SK-N-SH treated with all-trans-retinoic acid at 6 μM for 48 hours (cell line): ENCODE results near the gene PHKG2.
A peak's percentile ranks its signal among the peaks of the same experiment; 100 is the strongest.
"Not testable (repeated sequence)": the region's sequence is repeated elsewhere in the genome, so short reads cannot be mapped to it uniquely, and the experiment has no call there.

Experiments used
- ATAC-seq: fragments of 200-7000 bp; cut with Tn5 transposase; 3 replicates; pipeline ENCODE4 v1.9.1; 2020; ENCODE audit warnings: mild to moderate bottlenecking, moderate library complexity
- ARNTL ChIP-seq: fragments of 450-650 bp; formaldehyde crosslinking; IDR thresholded peaks from 2 replicates; pipeline ENCODE4 v1.5.0; 2020; ENCODE audit warnings: low read depth, mild to moderate bottlenecking, moderate library complexity, borderline replicate concordance
- CREB5 ChIP-seq: fragments of 250-450 bp; sonication (Bioruptor Pico); IDR thresholded peaks from 2 replicates; pipeline ENCODE4 v1.5.1; 2020; ENCODE audit warnings: low read depth, mild to moderate bottlenecking, moderate library complexity
- CSDC2 ChIP-seq: fragments of 250-450 bp; sonication (Bioruptor Pico); IDR thresholded peaks from 2 replicates; pipeline ENCODE4 v1.5.0; 2020; ENCODE audit warnings: mild to moderate bottlenecking, moderate library complexity
- CSRNP3 ChIP-seq: fragments of 250-450 bp; sonication (Bioruptor Pico); IDR thresholded peaks from 2 replicates; pipeline ENCODE4 v1.5.1; 2021; ENCODE audit warnings: mild to moderate bottlenecking, moderate library complexity
- ESRRG ChIP-seq: fragments of 250-450 bp; sonication (Bioruptor Pico); IDR thresholded peaks from 2 replicates; pipeline ENCODE4 v1.6.1; 2021; ENCODE audit warnings: mild to moderate bottlenecking
- GLIS3 ChIP-seq: fragments of 250-450 bp; sonication (Bioruptor Pico); IDR thresholded peaks from 2 replicates; pipeline ENCODE4 v1.5.0; 2020; ENCODE audit warnings: mild to moderate bottlenecking, moderate library complexity
- ISL1 ChIP-seq: fragments of 250-450 bp; sonication (Bioruptor Pico); IDR thresholded peaks from 2 replicates; pipeline ENCODE4 v2.1.2; 2022; ENCODE audit warnings: mild to moderate bottlenecking, moderate library complexity
- OSR1 ChIP-seq: fragments of 250-450 bp; sonication (Bioruptor Pico); IDR thresholded peaks from 2 replicates; pipeline ENCODE4 v1.8.0; 2022; ENCODE audit warnings: moderate library complexity, mild to moderate bottlenecking, inconsistent platforms
- PATZ1 ChIP-seq: fragments of 250-450 bp; sonication (Bioruptor Pico); IDR thresholded peaks from 2 replicates; pipeline ENCODE4 v1.8.0; 2020; ENCODE audit warnings: mild to moderate bottlenecking, moderate library complexity, borderline replicate concordance
- POU6F1 ChIP-seq: fragments of 250-450 bp; sonication (Bioruptor Pico); IDR thresholded peaks from 2 replicates; pipeline ENCODE4 v1.8.0; 2021; ENCODE audit warnings: low read depth, mild to moderate bottlenecking, moderate library complexity, borderline replicate concordance
- PPARA ChIP-seq: fragments of 250-450 bp; sonication (Bioruptor Pico); IDR thresholded peaks from 2 replicates; pipeline ENCODE4 v1.5.0; 2020; ENCODE audit warnings: mild to moderate bottlenecking, borderline replicate concordance
- RARB ChIP-seq: fragments of 250-450 bp; sonication (Bioruptor Pico); IDR thresholded peaks from 2 replicates; pipeline ENCODE4 v1.8.0; 2021; ENCODE audit warnings: mild to moderate bottlenecking, moderate library complexity
- SNAI2 ChIP-seq: fragments of 250-450 bp; sonication (Bioruptor Pico); IDR thresholded peaks from 2 replicates; pipeline ENCODE4 v1.5.0; 2020; ENCODE audit warnings: mild to moderate bottlenecking, moderate library complexity
- TOX ChIP-seq: fragments of 250-450 bp; sonication (Bioruptor Pico); IDR thresholded peaks from 2 replicates; pipeline ENCODE4 v1.8.0; 2021; ENCODE audit warnings: mild to moderate bottlenecking, moderate library complexity, borderline replicate concordance
- ZFP3 ChIP-seq: fragments of 250-450 bp; sonication (Bioruptor Pico); IDR thresholded peaks from 2 replicates; pipeline ENCODE4 v1.5.0; 2020; ENCODE audit warnings: mild to moderate bottlenecking, moderate library complexity
- ZFP30 ChIP-seq: fragments of 450-650 bp; formaldehyde crosslinking; IDR thresholded peaks from 2 replicates; pipeline ENCODE4 v1.5.0; 2022; ENCODE audit warnings: mild to moderate bottlenecking, moderate library complexity
- ZNF565 ChIP-seq: fragments of 450-650 bp; formaldehyde crosslinking; conservative IDR thresholded peaks from 2 replicates; pipeline ENCODE4 v1.5.0; 2020; ENCODE audit warnings: low read depth, mild to moderate bottlenecking, moderate library complexity
- ZNF70 ChIP-seq: fragments of 450-650 bp; formaldehyde crosslinking; IDR thresholded peaks from 2 replicates; pipeline ENCODE4 v1.5.0; 2020; ENCODE audit warnings: mild to moderate bottlenecking, moderate library complexity
- ZNF8 ChIP-seq: fragments of 450-650 bp; formaldehyde crosslinking; IDR thresholded peaks from 2 replicates; pipeline ENCODE4 v1.5.0; 2020; ENCODE audit warnings: mild to moderate bottlenecking, moderate library complexity
- TF ChIP-seq, protein P1 (sequence below): fragments of 250-450 bp; sonication (Bioruptor Pico); IDR thresholded peaks from 2 replicates; pipeline ENCODE4 v1.5.0; 2020; ENCODE audit warnings: mild to moderate bottlenecking, moderate library complexity

The PHKG2 gene

DNA sequence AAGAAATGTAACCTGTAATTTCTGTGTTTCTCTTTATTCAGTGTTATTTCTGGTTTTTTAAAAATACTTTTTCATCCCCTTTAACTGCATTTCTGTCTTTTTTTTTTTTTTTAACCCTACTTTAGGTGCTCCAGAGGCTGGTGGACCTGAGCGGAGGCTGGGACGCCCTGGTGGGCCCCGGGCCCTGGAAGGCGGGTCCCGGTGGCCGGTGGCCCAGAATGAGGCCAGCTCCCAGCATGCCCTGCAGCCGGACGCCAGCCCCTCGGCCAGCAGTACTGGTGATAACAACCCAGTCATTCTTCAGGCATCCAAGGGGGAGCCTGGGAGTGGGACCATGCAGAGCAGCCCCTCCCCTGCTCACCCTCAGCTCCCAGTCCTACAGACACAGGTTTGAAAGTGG, 47.7 kb upstream of the PHKG2 start:
- ATAC-seq: no peak

DNA sequence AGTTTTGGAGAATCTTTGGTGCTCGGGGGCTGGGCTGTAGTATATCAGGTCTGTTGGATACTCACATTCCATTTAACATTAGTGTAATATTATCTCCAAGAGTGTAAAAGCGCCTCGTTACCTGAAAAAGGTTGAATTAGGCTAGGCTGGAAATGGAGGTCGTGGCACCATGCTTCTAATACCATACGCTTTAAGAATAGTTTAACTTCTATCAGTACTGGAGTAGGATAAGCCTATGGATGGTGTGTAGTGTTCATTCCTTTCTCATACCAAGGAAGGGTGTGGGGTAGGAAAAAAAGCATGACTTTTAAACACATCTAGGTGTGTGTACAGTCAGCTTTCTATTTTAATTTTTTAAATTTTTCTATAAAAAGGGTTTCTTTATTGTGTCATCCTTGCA, 47.3 kb upstream of the PHKG2 start:
- no peak for TF ChIP-seq ZFP30
- no peak for TF ChIP-seq ISL1 (CRISPR knock-in tag)
- TF ChIP-seq CREB5: no peak
- TF ChIP-seq PPARA (CRISPR knock-in tag): no peak
- no peak for TF ChIP-seq GLIS3
- TF ChIP-seq ZNF565 (CRISPR knock-in tag): no peak
- TF ChIP-seq, protein P1, sequence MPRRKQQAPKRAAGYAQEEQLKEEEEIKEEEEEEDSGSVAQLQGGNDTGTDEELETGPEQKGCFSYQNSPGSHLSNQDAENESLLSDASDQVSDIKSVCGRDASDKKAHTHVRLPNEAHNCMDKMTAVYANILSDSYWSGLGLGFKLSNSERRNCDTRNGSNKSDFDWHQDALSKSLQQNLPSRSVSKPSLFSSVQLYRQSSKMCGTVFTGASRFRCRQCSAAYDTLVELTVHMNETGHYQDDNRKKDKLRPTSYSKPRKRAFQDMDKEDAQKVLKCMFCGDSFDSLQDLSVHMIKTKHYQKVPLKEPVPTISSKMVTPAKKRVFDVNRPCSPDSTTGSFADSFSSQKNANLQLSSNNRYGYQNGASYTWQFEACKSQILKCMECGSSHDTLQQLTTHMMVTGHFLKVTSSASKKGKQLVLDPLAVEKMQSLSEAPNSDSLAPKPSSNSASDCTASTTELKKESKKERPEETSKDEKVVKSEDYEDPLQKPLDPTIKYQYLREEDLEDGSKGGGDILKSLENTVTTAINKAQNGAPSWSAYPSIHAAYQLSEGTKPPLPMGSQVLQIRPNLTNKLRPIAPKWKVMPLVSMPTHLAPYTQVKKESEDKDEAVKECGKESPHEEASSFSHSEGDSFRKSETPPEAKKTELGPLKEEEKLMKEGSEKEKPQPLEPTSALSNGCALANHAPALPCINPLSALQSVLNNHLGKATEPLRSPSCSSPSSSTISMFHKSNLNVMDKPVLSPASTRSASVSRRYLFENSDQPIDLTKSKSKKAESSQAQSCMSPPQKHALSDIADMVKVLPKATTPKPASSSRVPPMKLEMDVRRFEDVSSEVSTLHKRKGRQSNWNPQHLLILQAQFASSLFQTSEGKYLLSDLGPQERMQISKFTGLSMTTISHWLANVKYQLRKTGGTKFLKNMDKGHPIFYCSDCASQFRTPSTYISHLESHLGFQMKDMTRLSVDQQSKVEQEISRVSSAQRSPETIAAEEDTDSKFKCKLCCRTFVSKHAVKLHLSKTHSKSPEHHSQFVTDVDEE (CRISPR knock-in tag): no peak
- no peak for TF ChIP-seq ESRRG
- TF ChIP-seq ZNF70: no peak
- ATAC-seq: no peak

More for the DNA sequence above, 47.7 kb upstream of the PHKG2 start:
- no peak for TF ChIP-seq ZNF565 (CRISPR knock-in tag)
- TF ChIP-seq OSR1 (CRISPR knock-in tag): no peak
- TF ChIP-seq ZFP3 (CRISPR knock-in tag): no peak
- TF ChIP-seq CREB5: no peak
- 0 out of 2 replicates have a peak, but pooled peaks have one; percentile 34 for TF ChIP-seq PATZ1 (CRISPR knock-in tag)

DNA sequence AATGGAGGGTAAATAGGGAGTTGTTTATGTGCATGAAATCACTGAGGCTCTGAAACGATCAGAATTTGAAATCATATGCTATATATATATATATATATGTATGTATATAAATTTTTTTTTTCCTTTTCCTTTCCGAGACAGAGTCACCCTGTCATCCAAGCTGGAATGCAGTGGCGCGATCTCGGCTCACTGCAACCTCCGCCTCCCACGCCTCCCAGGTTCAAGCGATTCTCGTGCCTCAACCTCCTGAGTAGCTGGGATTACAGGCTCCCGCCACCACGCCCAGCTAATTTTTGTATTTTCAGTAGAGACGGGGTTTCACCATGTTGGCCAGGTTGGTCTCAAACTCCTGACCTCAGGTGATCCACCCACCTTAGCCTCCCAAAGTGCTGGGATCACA, 45.2 kb upstream of the PHKG2 start:
- not testable (repeated sequence) for ATAC-seq

DNA sequence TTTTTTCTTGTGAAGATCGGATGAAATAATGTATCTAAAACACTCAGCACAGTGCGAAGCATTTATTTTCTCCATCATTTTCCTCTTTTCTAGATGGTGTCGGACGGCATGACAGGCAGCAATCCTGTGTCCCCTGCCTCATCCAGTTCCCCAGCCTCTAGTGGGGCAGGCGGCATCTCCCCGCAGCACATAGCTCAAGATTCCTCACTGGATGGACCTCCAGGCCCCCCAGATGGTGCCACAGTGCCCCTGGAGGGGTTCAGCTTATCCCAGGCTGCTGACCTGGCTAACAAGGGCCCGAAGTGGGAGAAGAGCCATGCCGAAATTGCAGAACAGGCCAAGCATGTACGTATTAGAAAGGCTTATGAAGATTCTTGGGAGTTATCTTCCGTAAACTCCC, 44.3 kb upstream of the PHKG2 start:
- no peak for ATAC-seq
- TF ChIP-seq GLIS3 (no peak), ISL1 (CRISPR knock-in tag) (no peak), TOX (CRISPR knock-in tag) (no peak), PPARA (CRISPR knock-in tag) (no peak), ZFP30 (no peak), POU6F1 (CRISPR knock-in tag) (no peak), PATZ1 (CRISPR knock-in tag) (no peak), SNAI2 (CRISPR knock-in tag) (no peak), ZFP3 (CRISPR knock-in tag) (no peak), CSRNP3 (CRISPR knock-in tag) (no peak), RARB (CRISPR knock-in tag) (no peak), CSDC2 (CRISPR knock-in tag) (no peak), ZNF8 (CRISPR knock-in tag) (no peak), ARNTL (CRISPR knock-in tag) (no peak)
- TF ChIP-seq, all 23 proteins: peak for 0
